Measurements from ENCODE around the gene RAB3IL1. TPM values are rescaled to one million over a fixed set of nuclear protein-coding genes. Genes with fewer than 3 reads are reported as not detected.

Gene RAB3IL1
- total and polyA plus RNA-seq, 8 donors, result 0.58 to 13.3 (median 10.1) TPM; not detected in 1

DNA sequence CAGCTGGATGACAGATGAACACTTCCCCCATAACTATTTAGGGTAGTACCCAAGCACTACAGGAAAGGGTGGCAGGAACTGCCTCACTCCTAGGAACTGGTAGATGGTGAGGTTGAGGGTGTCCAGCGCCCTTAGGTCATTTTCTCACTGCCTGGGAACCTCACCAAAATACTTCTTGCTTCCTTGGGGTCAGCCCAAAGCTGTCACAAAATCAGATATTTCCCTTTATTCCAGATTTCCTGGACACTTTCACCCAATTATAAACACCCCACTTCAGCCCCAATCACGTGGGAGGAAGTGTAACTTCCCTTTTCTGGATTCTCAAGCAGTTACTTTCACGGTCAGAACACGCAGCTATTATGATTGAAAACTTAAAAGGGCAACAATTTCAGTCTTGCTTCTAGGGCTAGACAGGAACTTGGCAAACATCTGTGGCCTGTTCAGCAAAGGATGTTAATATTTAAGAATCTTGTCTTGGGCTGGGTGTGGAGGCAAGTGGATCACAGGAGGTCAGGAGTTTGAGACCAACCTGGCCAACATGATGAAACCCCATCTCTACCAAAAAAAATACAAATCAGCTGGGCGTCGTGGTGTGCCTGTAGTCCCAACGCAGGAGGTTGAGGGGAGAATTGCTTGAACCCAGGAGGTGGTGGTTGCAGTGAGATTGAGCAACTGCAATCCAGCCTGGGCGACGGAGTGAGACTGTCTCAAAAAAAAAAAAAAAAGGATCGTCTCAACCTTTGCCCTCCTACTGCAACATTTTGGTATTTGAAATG, 46.1 kb upstream of the RAB3IL1 start:
- Histone ChIP-seq H3K9me3 (no peaks in the 10 kb centered on the region), H3K4me1 (peaks cover 47 to 71% (median 60%) of the 10 kb centered on the region in 4 donors), H3K36me3 (peaks cover 20 to 61% (median 46%) of the 10 kb centered on the region in 4 donors), H3K27ac (peak overlapping the region; percentile 57 to 100 (median 99)), H3K27me3 (no peaks in the 10 kb centered on the region), H3K4me3 (peak overlapping the region in 2 of 4 donors; percentile 96)
- intact Hi-C loops (cut with DNase I; ENCODE audit: low total_unique reads), result no loop called here
- DNase-seq, result peak in 1 of 2 donors; percentile 44
- 39 to 60% (median 51%) methylated on average over 10 of the region's 10 CpGs for WGBS, 5 donors
- TF ChIP-seq POLR2AphosphoS5 (IDR thresholded peaks at IDR 0.05), result peak in 1 of 3 donors; percentile 43
- TF ChIP-seq, protein P1, sequence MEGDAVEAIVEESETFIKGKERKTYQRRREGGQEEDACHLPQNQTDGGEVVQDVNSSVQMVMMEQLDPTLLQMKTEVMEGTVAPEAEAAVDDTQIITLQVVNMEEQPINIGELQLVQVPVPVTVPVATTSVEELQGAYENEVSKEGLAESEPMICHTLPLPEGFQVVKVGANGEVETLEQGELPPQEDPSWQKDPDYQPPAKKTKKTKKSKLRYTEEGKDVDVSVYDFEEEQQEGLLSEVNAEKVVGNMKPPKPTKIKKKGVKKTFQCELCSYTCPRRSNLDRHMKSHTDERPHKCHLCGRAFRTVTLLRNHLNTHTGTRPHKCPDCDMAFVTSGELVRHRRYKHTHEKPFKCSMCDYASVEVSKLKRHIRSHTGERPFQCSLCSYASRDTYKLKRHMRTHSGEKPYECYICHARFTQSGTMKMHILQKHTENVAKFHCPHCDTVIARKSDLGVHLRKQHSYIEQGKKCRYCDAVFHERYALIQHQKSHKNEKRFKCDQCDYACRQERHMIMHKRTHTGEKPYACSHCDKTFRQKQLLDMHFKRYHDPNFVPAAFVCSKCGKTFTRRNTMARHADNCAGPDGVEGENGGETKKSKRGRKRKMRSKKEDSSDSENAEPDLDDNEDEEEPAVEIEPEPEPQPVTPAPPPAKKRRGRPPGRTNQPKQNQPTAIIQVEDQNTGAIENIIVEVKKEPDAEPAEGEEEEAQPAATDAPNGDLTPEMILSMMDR (IDR thresholded peaks at IDR 0.05), result no peak

DNA sequence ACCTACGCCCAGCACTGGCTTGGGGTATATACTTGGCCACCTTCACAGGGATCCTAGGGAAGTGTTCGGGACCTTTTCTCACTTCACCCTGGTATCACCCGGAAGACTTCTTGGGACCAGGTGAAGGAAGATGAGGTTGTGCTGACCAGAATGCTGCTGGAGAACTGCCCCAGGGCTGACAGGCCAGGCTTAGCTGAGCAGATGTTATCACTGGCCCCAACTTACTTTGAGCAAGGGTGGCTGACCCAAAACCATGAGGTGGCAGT, 45.6 kb upstream of the RAB3IL1 start:
- DNase-seq, result no peak
- 88 to 100% (median 93%) methylated on average over 1 to 3 of the region's 3 CpGs for WGBS, 5 donors
- H3K4me1 ChIP-seq, result peaks cover 42 to 72% (median 57%) of the 10 kb centered on the region in 4 donors

DNA sequence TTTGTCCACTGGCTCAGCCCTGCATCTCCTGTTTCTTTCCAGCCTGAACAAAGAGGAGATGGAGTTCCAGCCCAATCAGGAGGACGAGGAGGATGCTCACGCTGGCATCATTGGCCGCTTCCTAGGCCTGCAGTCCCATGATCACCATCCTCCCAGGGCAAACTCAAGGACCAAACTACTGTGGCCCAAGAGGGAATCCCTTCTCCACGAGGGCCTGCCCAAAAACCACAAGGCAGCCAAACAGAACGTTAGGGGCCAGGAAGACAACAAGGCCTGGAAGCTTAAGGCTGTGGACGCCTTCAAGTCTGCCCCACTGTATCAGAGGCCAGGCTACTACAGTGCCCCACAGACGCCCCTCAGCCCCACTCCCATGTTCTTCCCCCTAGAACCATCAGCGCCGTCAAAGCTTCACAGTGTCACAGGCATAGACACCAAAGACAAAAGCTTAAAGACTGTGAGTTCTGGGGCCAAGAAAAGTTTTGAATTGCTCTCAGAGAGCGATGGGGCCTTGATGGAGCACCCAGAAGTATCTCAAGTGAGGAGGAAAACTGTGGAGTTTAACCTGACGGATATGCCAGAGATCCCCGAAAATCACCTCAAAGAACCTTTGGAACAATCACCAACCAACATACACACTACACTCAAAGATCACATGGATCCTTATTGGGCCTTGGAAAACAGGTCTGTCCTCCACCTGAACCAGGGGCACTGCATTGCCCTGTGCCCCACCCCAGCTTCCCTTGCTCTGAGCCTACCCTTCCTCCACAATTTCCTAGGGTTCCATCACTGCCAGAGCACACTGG, 45.0 kb upstream of the RAB3IL1 start:
- TF ChIP-seq POLR2AphosphoS5 (IDR thresholded peaks at IDR 0.05) (no peak), EP300 (IDR thresholded peaks at IDR 0.05) (no peak), POLR2A (IDR thresholded peaks at IDR 0.05) (no peak)
- TF ChIP-seq, protein P1 (IDR thresholded peaks at IDR 0.05), result no peak
- H3K27ac ChIP-seq, result peak overlapping the region; percentile 57 to 100 (median 99)
- DNase-seq, result no peak
- H3K4me3 ChIP-seq, result peak overlapping the region in 1 of 4 donors; percentile 8
- H3K27me3 ChIP-seq, result no peaks in the 10 kb centered on the region
- peaks cover 42 to 72% (median 54%) of the 10 kb centered on the region in 4 donors for H3K4me1 ChIP-seq
- WGBS, 5 donors, result 79 to 84% (median 81%) methylated on average over 12 of the region's 12 CpGs
- H3K9me3 ChIP-seq, result no peaks in the 10 kb centered on the region
- peaks cover 20 to 61% (median 52%) of the 10 kb centered on the region in 4 donors for H3K36me3 ChIP-seq
- intact Hi-C loops (cut with DNase I; ENCODE audit: low total_unique reads), result no loop called here

More for the DNA sequence above, 45.6 kb upstream of the RAB3IL1 start:
- H3K4me3 ChIP-seq, result peak overlapping the region in 1 of 4 donors; percentile 8
- H3K27ac ChIP-seq, result peak overlapping the region; percentile 57 to 100 (median 99)
- no peaks in the 10 kb centered on the region for H3K27me3 ChIP-seq
- intact Hi-C loops (cut with DNase I; ENCODE audit: low total_unique reads), result no loop called here
- no peaks in the 10 kb centered on the region for H3K9me3 ChIP-seq
- H3K36me3 ChIP-seq, result peaks cover 20 to 61% (median 51%) of the 10 kb centered on the region in 4 donors
- peak in 2 of 3 donors; percentile 4 to 47 for TF ChIP-seq POLR2AphosphoS5 (IDR thresholded peaks at IDR 0.05)
- TF ChIP-seq, protein P1 (IDR thresholded peaks at IDR 0.05), result no peak

DNA sequence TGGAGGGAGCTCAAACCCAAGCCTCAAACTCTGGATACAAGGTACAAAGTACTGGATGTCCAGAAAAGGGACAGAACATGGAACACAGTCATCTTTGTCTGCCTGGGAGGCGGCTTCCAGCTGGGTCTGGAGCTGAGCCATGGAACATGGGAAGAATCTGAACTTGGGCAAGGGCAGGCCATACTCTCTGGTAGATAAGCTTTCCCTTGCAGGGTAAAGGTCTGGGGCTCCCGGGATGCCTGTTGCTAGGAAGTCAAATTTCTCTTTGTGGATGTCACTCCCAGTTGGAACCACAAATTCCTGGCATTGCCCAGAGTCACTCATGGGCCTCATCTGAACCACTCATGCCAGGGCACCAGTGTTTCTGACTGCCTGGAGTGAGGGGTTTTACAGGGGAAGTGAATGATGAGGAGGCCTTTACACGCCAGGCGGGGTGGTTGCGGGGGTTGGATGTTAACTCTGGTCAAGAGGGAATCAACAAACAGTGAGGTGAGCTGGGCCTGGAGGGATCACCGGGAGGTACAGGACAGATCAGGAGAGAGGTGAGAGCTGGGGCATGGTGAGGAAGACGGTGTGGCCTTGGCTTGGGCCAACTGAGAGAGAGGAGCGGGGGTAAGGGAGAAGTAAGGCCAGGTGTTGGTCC, 44.3 kb upstream of the RAB3IL1 start:
- Histone ChIP-seq H3K4me1 (peaks cover 42 to 77% (median 52%) of the 10 kb centered on the region in 4 donors), H3K4me3 (no peak overlapping the region), H3K9me3 (no peaks in the 10 kb centered on the region), H3K27ac (peak overlapping the region; percentile 31 to 100 (median 99)), H3K36me3 (peaks cover 20 to 61% (median 52%) of the 10 kb centered on the region in 4 donors), H3K27me3 (no peaks in the 10 kb centered on the region)
- TF ChIP-seq POLR2AphosphoS5 (IDR thresholded peaks at IDR 0.05), result peak in 2 of 3 donors; percentile 29 to 62
- no peak for TF ChIP-seq EP300 (IDR thresholded peaks at IDR 0.05)
- peak; percentile 63 to 67 for DNase-seq
- intact Hi-C loops (cut with DNase I; ENCODE audit: low total_unique reads), result no loop called here
- 65 to 78% (median 71%) methylated on average over 7 to 8 of the region's 8 CpGs for WGBS, 5 donors

Data from stomach (tissue), 9 donors.